Measurements from ENCODE around the gene WNK2. TPM values are rescaled to one million over a fixed set of nuclear protein-coding genes. Genes with fewer than 3 reads are reported as not detected.

Gene WNK2
- polyA plus RNA-seq, 3 donors = 0.40 TPM; not detected in 2

GRCh38 chr9:93329629-93330280 lies 145.8 kb downstream of the WNK2 start:
- H3K36me3 ChIP-seq (replicated peaks in 1 of 2; ENCODE audit: control insufficient read depth in 1 of 2, insufficient read depth in 2 of 2, low read length in 2 of 2) = no peaks in the 10 kb centered on the region
- H3K4me2 ChIP-seq (replicated peaks; ENCODE audit: extremely low read depth, low read length, poor library complexity, severe bottlenecking) = no peak overlapping the region
- Mint-ChIP-seq H3K27me3 (ENCODE audit: low read depth in 3 of 3) (peaks cover 2 to 15% (median 5%) of the 10 kb centered on the region in 3 donors), H3K36me3 (no peaks in the 10 kb centered on the region), H3K27ac (no peak overlapping the region), H3K4me3 (no peak overlapping the region), H3K9me3 (peaks cover 0 to 17% (median 2%) of the 10 kb centered on the region in 7 donors), H3K4me1 (no peaks in the 10 kb centered on the region)
- H3K9me3 ChIP-seq (replicated peaks in 1 of 2; ENCODE audit: control insufficient read depth in 1 of 2, insufficient read depth in 1 of 2, low read length in 2 of 2) = no peaks in the 10 kb centered on the region
- WGBS (ENCODE audit: insufficient coverage) = 80% methylated on average over 1 of the region's 7 CpGs
- no peak overlapping the region for H3K27ac ChIP-seq (ENCODE audit: low read depth in 1 of 2, low read length in 2 of 2)
- intact Hi-C loops (cut with micrococcal nuclease) = no loop called here
- no peak overlapping the region for H2AFZ ChIP-seq (ENCODE audit: insufficient read depth, low read depth, low read length, poor library complexity, severe bottlenecking)
- H3K27me3 ChIP-seq (ENCODE audit: control insufficient read depth in 2 of 2, insufficient read depth in 2 of 2, low read length in 2 of 2) = no peaks in the 10 kb centered on the region
- H4K20me1 ChIP-seq (ENCODE audit: insufficient read depth, low read length) = no peaks in the 10 kb centered on the region
- H3K4me1 ChIP-seq (ENCODE audit: control insufficient read depth in 1 of 2, insufficient read depth in 2 of 2, low read length in 2 of 2) = no peaks in the 10 kb centered on the region
- no peaks in the 10 kb centered on the region for H3K79me2 ChIP-seq (ENCODE audit: insufficient read depth, low read length)
- no peak for DNase-seq
- H3K9ac ChIP-seq (ENCODE audit: insufficient read depth, low read length, poor library complexity, severe bottlenecking) = no peak overlapping the region
- no peak overlapping the region for H3K4me3 ChIP-seq (replicated peaks in 1 of 3; ENCODE audit: low read depth in 2 of 3, low read length in 3 of 3)
- TF ChIP-seq CTCF (IDR thresholded peaks at IDR 0.05) = no peak

GRCh38 chr9:93332317-93332716 lies 148.4 kb downstream of the WNK2 start:
- Histone ChIP-seq H3K36me3 (replicated peaks in 1 of 2; ENCODE audit: control insufficient read depth in 1 of 2, insufficient read depth in 2 of 2, low read length in 2 of 2) (no peaks in the 10 kb centered on the region), H3K9me3 (replicated peaks in 1 of 2; ENCODE audit: control insufficient read depth in 1 of 2, insufficient read depth in 1 of 2, low read length in 2 of 2) (peaks cover 2 to 5% of the 10 kb centered on the region in 2 donors), H4K20me1 (ENCODE audit: insufficient read depth, low read length) (no peaks in the 10 kb centered on the region), H3K27ac (ENCODE audit: low read depth in 1 of 2, low read length in 2 of 2) (no peak overlapping the region), H2AFZ (ENCODE audit: insufficient read depth, low read depth, low read length, poor library complexity, severe bottlenecking) (no peak overlapping the region), H3K4me1 (ENCODE audit: control insufficient read depth in 1 of 2, insufficient read depth in 2 of 2, low read length in 2 of 2) (no peaks in the 10 kb centered on the region), H3K27me3 (ENCODE audit: control insufficient read depth in 2 of 2, insufficient read depth in 2 of 2, low read length in 2 of 2) (no peaks in the 10 kb centered on the region), H3K4me3 (replicated peaks in 1 of 3; ENCODE audit: low read depth in 2 of 3, low read length in 3 of 3) (no peak overlapping the region), H3K4me2 (replicated peaks; ENCODE audit: extremely low read depth, low read length, poor library complexity, severe bottlenecking) (no peak overlapping the region), H3K79me2 (ENCODE audit: insufficient read depth, low read length) (no peaks in the 10 kb centered on the region), H3K9ac (ENCODE audit: insufficient read depth, low read length, poor library complexity, severe bottlenecking) (no peak overlapping the region)
- Mint-ChIP-seq H3K4me1 (no peaks in the 10 kb centered on the region), H3K27me3 (ENCODE audit: low read depth in 3 of 3) (peaks cover 2 to 13% (median 5%) of the 10 kb centered on the region in 3 donors), H3K4me3 (no peak overlapping the region), H3K9me3 (peaks cover 5 to 24% (median 9%) of the 10 kb centered on the region in 7 donors), H3K27ac (no peak overlapping the region), H3K36me3 (no peaks in the 10 kb centered on the region)
- DNase-seq = no peak
- TF ChIP-seq CTCF (IDR thresholded peaks at IDR 0.05) = no peak
- 100% methylated on average over 3 of the region's 4 CpGs for WGBS (ENCODE audit: insufficient coverage)
- intact Hi-C loops (cut with micrococcal nuclease) = no loop called here

All from CD14-positive monocyte (primary cell).